Thyroid gland (tissue), 4 donors: ENCODE measurements around the gene STOX2.

Source experiments
- POLR2A ChIP-seq, 2 donors: fragments of 450-650 bp; IDR thresholded peaks; one replicate each; pipeline ENCODE4 v1.6.1; 2017; ENCODE audit warnings: antibody characterized with exemption in 2 of 2, mild to moderate bottlenecking in 2 of 2, moderate library complexity in 1 of 2
- TF ChIP-seq, protein P1 (sequence below), 6 experiments: fragments of 200-600 bp in 3 of 6; fragments of 450-650 bp in 3 of 6; sonication (generic) in 3 of 6; IDR thresholded peaks; one replicate each; pipeline ENCODE4 v1.5.1; 2016 to 2019; ENCODE audit warnings: antibody characterized with exemption in 6 of 6, mild to moderate bottlenecking in 2 of 6, inconsistent platforms in 1 of 6, moderate library complexity in 1 of 6

DNA sequence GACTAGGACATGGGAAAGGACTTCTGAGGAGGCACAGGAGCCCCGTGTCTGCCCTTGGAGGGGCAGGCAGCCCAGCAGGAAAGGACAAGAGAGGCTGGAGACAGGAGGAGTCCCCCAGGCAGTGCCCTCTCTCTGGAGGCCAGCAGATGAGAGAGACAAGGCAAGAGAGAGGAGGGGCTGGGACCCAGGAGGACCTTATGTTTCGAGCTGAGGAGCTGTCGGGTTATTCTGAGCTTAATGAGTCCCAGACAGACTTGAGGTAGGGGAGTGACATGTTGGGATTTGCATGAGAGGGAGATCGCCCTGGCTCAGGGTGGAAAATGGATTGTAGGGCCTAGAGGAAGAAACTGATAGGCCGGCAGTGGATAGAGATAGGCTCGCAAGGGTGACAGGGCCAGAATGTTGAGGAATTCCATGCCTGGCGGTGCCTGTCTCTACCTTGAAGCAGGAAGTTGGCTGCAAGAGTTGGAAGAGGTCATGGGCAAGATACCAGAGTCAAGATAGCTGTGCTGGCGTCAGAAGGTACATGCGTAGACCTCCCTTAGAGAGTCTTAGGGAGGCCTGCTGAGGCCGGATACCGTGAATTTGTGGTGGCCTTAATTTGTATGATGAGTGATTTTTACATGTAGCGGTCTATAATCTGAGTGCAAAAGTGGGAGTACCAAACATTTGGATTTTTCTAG lies 19.4 kb downstream of the STOX2 start:
- TF ChIP-seq, protein P1, sequence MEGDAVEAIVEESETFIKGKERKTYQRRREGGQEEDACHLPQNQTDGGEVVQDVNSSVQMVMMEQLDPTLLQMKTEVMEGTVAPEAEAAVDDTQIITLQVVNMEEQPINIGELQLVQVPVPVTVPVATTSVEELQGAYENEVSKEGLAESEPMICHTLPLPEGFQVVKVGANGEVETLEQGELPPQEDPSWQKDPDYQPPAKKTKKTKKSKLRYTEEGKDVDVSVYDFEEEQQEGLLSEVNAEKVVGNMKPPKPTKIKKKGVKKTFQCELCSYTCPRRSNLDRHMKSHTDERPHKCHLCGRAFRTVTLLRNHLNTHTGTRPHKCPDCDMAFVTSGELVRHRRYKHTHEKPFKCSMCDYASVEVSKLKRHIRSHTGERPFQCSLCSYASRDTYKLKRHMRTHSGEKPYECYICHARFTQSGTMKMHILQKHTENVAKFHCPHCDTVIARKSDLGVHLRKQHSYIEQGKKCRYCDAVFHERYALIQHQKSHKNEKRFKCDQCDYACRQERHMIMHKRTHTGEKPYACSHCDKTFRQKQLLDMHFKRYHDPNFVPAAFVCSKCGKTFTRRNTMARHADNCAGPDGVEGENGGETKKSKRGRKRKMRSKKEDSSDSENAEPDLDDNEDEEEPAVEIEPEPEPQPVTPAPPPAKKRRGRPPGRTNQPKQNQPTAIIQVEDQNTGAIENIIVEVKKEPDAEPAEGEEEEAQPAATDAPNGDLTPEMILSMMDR (IDR thresholded peaks at IDR 0.05), result no peak
- no peak for TF ChIP-seq POLR2A (IDR thresholded peaks at IDR 0.05)
